Natural killer cell (primary cell): Measurements from ENCODE around the gene CD180. TPM values are rescaled to one million over a fixed set of nuclear protein-coding genes. Genes with fewer than 3 reads are reported as not detected.
A peak's percentile ranks its signal among the peaks of the same experiment; 100 is the strongest.

Source experiments
- ATAC-seq, 3 donors: fragments of 150-1000 bp in 2 of 3; fragments of 200-7000 bp in 1 of 3; cut with Tn5 transposase; 1 replicate in 1 of 3; 2 replicates in 2 of 3; pipeline ENCODE4 v1.10.0; 2021; ENCODE audit warnings: mild to moderate bottlenecking in 2 of 3, moderate library complexity in 2 of 3
- DNase-seq, 2 donors: peaks; one replicate each; pipeline versions ENCODE4 v3.0.0 to v3.0.0-alpha.2; 2013 to 2021; ENCODE audit warnings: mixed read lengths in 1 of 2
- H3K27ac ChIP-seq: one replicate; pipeline ENCODE4 v1.5.1; 2013; ENCODE audit warnings: mild to moderate bottlenecking, low read length
- H3K27me3 ChIP-seq: one replicate; pipeline ENCODE4 v1.6.1; 2013; ENCODE audit warnings: low read length; ENCODE audit not compliant: control insufficient read depth, insufficient read depth
- H3K36me3 ChIP-seq: one replicate; pipeline ENCODE4 v1.6.1; 2013; ENCODE audit warnings: low read length; ENCODE audit not compliant: control insufficient read depth, insufficient read depth
- H3K4me1 ChIP-seq: one replicate; pipeline ENCODE4 v1.6.1; 2013; ENCODE audit warnings: low read length; ENCODE audit not compliant: control insufficient read depth, insufficient read depth
- H3K4me3 ChIP-seq: one replicate; pipeline ENCODE4 v1.5.1; 2013; ENCODE audit warnings: low read length
- H3K9me3 ChIP-seq: one replicate; pipeline ENCODE4 v1.6.1; 2013; ENCODE audit warnings: low read length; ENCODE audit not compliant: control insufficient read depth, insufficient read depth
- H3K27ac Mint-ChIP-seq, 2 donors: one replicate each; pipeline ENCODE4 v1.8.0; 2022; ENCODE audit warnings: mild to moderate bottlenecking in 2 of 2, mixed read lengths in 2 of 2, moderate library complexity in 1 of 2
- H3K27me3 Mint-ChIP-seq, 2 donors: one replicate each; pipeline ENCODE4 v1.8.0; 2022; ENCODE audit warnings: low read depth in 2 of 2, mixed read lengths in 2 of 2
- H3K36me3 Mint-ChIP-seq: one replicate; pipeline ENCODE4 v1.8.0; 2022; ENCODE audit warnings: mixed read lengths
- H3K4me1 Mint-ChIP-seq, 2 donors: one replicate each; pipeline ENCODE4 v1.8.0; 2022; ENCODE audit warnings: mixed read lengths in 2 of 2
- H3K4me3 Mint-ChIP-seq: one replicate; pipeline ENCODE4 v1.8.0; 2022; ENCODE audit warnings: mild to moderate bottlenecking, moderate library complexity, mixed read lengths
- H3K9me3 Mint-ChIP-seq, 2 donors: one replicate each; pipeline ENCODE4 v1.8.0; 2022; ENCODE audit warnings: mixed read lengths in 2 of 2
- CTCF ChIP-seq: fragments of 200-600 bp; IDR thresholded peaks from one replicate; pipeline ENCODE4 v1.8.0; 2022; ENCODE audit warnings: antibody characterized with exemption
- WGBS: methylation state at CpG from one replicate; pipeline ENCODE4 v1.1.7; 2013; ENCODE audit warnings: missing lambda C conversion rate; ENCODE audit not compliant: insufficient coverage; 5-methylcytosine and 5-hydroxymethylcytosine counted together
- intact Hi-C: fragments of 100-400 bp; cut with micrococcal nuclease; formaldehyde crosslinking; loops from one replicate; pipeline ENCODE4 v1.14.2; 2022
- total RNA-seq, 4 donors: library from RNA; stranded (reverse); fragments of 120-200 nt in 1 of 4; gene quantifications; one replicate each; pipeline versions ENCODE4 v1.2.3 to v1.2.4, GENCODE V29; 2013 to 2022

Gene CD180
- total RNA-seq, 3 donors from 2014 or later (not counting 1 experiment from before 2014, with no cell fraction given), result 0.34 to 1.2 (median 1.1) TPM

- peaks cover 23% of the 10 kb centered on the region for H3K36me3 Mint-ChIP-seq
- H3K4me1 ChIP-seq, result peaks cover 16% of the 10 kb centered on the region
- H3K27ac Mint-ChIP-seq, result no peak overlapping the region
- H3K27ac ChIP-seq, result no peak overlapping the region
- H3K4me1 Mint-ChIP-seq, result peaks cover 25 to 40% of the 10 kb centered on the region in 2 donors
- WGBS, result 98% methylated on average over 4 of the region's 5 CpGs
- peaks cover 0 to 11% of the 10 kb centered on the region in 2 donors for H3K9me3 Mint-ChIP-seq
- DNase-seq (no peak), ATAC-seq (no peak)
- H3K4me3 Mint-ChIP-seq, result peak overlapping the region; percentile 35
- peaks cover 19% of the 10 kb centered on the region for H3K9me3 ChIP-seq
- intact Hi-C loops, result no loop called here
- no peak overlapping the region for H3K4me3 ChIP-seq
- no peaks in the 10 kb centered on the region for H3K36me3 ChIP-seq
- TF ChIP-seq CTCF, result no peak
- H3K27me3 ChIP-seq, result no peaks in the 10 kb centered on the region
- no peaks in the 10 kb centered on the region for H3K27me3 Mint-ChIP-seq
Observed at GRCh38 chr5:67179697-67180361, 16.8 kb downstream of the CD180 start.

GRCh38 chr5:67178966-67179365 lies 17.6 kb downstream of the CD180 start:
- no peak for TF ChIP-seq CTCF
- intact Hi-C loops, result no loop called here
- Histone ChIP-seq H3K4me3 (no peak overlapping the region), H3K4me1 (peaks cover 16% of the 10 kb centered on the region), H3K27me3 (no peaks in the 10 kb centered on the region), H3K9me3 (peaks cover 19% of the 10 kb centered on the region), H3K27ac (no peak overlapping the region), H3K36me3 (no peaks in the 10 kb centered on the region)
- Mint-ChIP-seq H3K4me3 (no peak overlapping the region), H3K9me3 (peaks cover 0 to 11% of the 10 kb centered on the region in 2 donors), H3K27me3 (no peaks in the 10 kb centered on the region), H3K4me1 (peaks cover 25 to 40% of the 10 kb centered on the region in 2 donors), H3K36me3 (peaks cover 23% of the 10 kb centered on the region), H3K27ac (no peak overlapping the region)
- ATAC-seq, result no peak
- 98% methylated on average over 7 of the region's 7 CpGs for WGBS
- DNase-seq, result no peak

GRCh38 chr5:67178085-67178484 lies 18.5 kb downstream of the CD180 start:
- Mint-ChIP-seq H3K27ac (no peak overlapping the region), H3K4me1 (peaks cover 25 to 37% of the 10 kb centered on the region in 2 donors), H3K4me3 (no peak overlapping the region), H3K36me3 (peaks cover 23% of the 10 kb centered on the region), H3K27me3 (no peaks in the 10 kb centered on the region), H3K9me3 (peaks cover 0 to 11% of the 10 kb centered on the region in 2 donors)
- intact Hi-C loops, result no loop called here
- TF ChIP-seq CTCF, result no peak
- WGBS, result 78% methylated on average over 1 of the region's 1 CpG
- Histone ChIP-seq H3K27ac (no peak overlapping the region), H3K4me3 (no peak overlapping the region), H3K27me3 (no peaks in the 10 kb centered on the region), H3K4me1 (peaks cover 16% of the 10 kb centered on the region), H3K9me3 (peaks cover 19% of the 10 kb centered on the region), H3K36me3 (no peaks in the 10 kb centered on the region)
- ATAC-seq (no peak), DNase-seq (no peak)

- peaks cover 9% of the 10 kb centered on the region for H3K4me1 ChIP-seq
- intact Hi-C loops, result no loop called here
- no peaks in the 10 kb centered on the region for H3K36me3 ChIP-seq
- H3K4me1 Mint-ChIP-seq, result peaks cover 14 to 27% of the 10 kb centered on the region in 2 donors
- no peak for DNase-seq
- no peak for TF ChIP-seq CTCF
- peak overlapping the region in 1 of 2 donors; percentile 34 for H3K27ac Mint-ChIP-seq
- H3K27me3 ChIP-seq, result no peaks in the 10 kb centered on the region
- H3K9me3 ChIP-seq, result peaks cover 19% of the 10 kb centered on the region
- no peak for ATAC-seq
- H3K27ac ChIP-seq, result no peak overlapping the region
- H3K36me3 Mint-ChIP-seq, result peaks cover 23% of the 10 kb centered on the region
- no peak overlapping the region for H3K4me3 ChIP-seq
- no peaks in the 10 kb centered on the region for H3K27me3 Mint-ChIP-seq
- peaks cover 0 to 11% of the 10 kb centered on the region in 2 donors for H3K9me3 Mint-ChIP-seq
- no peak overlapping the region for H3K4me3 Mint-ChIP-seq
Observed at GRCh38 chr5:67176936-67177335, 19.7 kb downstream of the CD180 start.
